Esophagus squamous epithelium (tissue), 5 donors: ENCODE measurements around the gene OVCH1. TPM values are rescaled to one million over a fixed set of nuclear protein-coding genes. Genes with fewer than 3 reads are reported as not detected.

Experiments
- DNase-seq: peaks from one replicate; lab custom pipeline; 2025; lab: John Stamatoyannopoulos, UW
- H3K27ac ChIP-seq, 4 donors: fragments of 200-600 bp; sonication (generic); one replicate each; pipeline ENCODE4 v1.5.1; 2016 to 2019; ENCODE audit warnings: mild to moderate bottlenecking in 1 of 4
- H3K27me3 ChIP-seq, 4 donors: fragments of 200-600 bp; sonication (generic); 1 replicate in 3 of 4; 2 replicates in 1 of 4; pipeline versions ENCODE4 v1.5.1 to v1.6.0; 2017 to 2021; ENCODE audit warnings: antibody characterized with exemption in 1 of 4
- H3K36me3 ChIP-seq, 3 donors: fragments of 200-600 bp; sonication (generic); one replicate each; pipeline ENCODE4 v1.5.1; 2016 to 2019
- H3K4me1 ChIP-seq, 3 donors: fragments of 200-600 bp; sonication (generic); one replicate each; pipeline ENCODE4 v1.5.1; 2017 to 2019
- H3K4me3 ChIP-seq, 4 donors: fragments of 200-600 bp; sonication (generic); 1 replicate in 3 of 4; 2 replicates in 1 of 4; pipeline ENCODE4 v1.5.1; 2016 to 2019; ENCODE audit warnings: mild to moderate bottlenecking in 2 of 4, moderate library complexity in 1 of 4
- H3K9me3 ChIP-seq, 3 donors: fragments of 200-600 bp; sonication (generic); one replicate each; pipeline ENCODE4 v1.5.1; 2016 to 2019
- POLR2A ChIP-seq, 4 donors: fragments of 450-650 bp; IDR thresholded peaks; one replicate each; pipeline ENCODE4 v1.6.1; 2017; ENCODE audit warnings: antibody characterized with exemption in 4 of 4, mild to moderate bottlenecking in 4 of 4, moderate library complexity in 3 of 4
- WGBS, 2 donors: methylation state at CpG; one replicate each; pipeline ENCODE4 v1.1.5; 2018; 5-methylcytosine and 5-hydroxymethylcytosine counted together
- intact Hi-C: fragments of 100-400 bp; cut with DNase I; formaldehyde crosslinking; loops from one replicate; pipeline ENCODE4 v1.15.0; 2022
- total RNA-seq, 4 donors: library from RNA; depleted of rRNA; stranded (reverse); fragments of >200 nt; gene quantifications; one replicate each; pipeline ENCODE4 v1.1.0, GENCODE V29; 2016
- TF ChIP-seq, protein P1 (sequence below), 6 experiments: fragments of 450-650 bp in 4 of 6; fragments of 200-600 bp in 2 of 6; sonication (generic) in 2 of 6; IDR thresholded peaks; one replicate each; pipeline ENCODE4 v1.5.1; 2016 to 2019; ENCODE audit warnings: antibody characterized with exemption in 6 of 6, mild to moderate bottlenecking in 4 of 6, moderate library complexity in 4 of 6
- donor health status: DM: yes; HTN: yes; CAD: no.

OVCH1 gene
- total RNA-seq, 4 donors from 2014 or later, result 0.38 TPM; not detected in 3

DNA sequence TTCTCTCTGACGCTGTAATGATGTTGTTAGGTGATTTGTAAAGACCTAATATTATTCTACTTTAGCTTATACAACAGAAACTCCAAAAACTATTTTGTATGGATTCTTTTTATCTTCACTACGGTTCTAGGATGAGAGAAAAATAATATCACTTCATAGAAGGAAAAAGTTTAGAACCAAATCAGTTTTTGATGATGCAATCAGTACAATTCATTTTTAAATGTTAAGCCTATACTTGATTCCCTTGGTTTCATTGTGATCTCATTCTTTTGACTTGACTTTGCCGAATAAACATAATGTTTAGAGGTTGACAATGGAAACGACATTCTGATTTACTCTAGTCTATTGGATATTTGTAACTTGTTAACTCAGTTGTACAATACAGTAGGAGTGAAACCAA lies 91.9 kb downstream of the OVCH1 start:
- DNase-seq, result no peak
- Histone ChIP-seq H3K4me3 (no peak overlapping the region), H3K9me3 (no peaks in the 10 kb centered on the region), H3K27ac (no peak overlapping the region), H3K4me1 (no peaks in the 10 kb centered on the region), H3K36me3 (no peaks in the 10 kb centered on the region), H3K27me3 (no peaks in the 10 kb centered on the region)
- TF ChIP-seq, protein P1, sequence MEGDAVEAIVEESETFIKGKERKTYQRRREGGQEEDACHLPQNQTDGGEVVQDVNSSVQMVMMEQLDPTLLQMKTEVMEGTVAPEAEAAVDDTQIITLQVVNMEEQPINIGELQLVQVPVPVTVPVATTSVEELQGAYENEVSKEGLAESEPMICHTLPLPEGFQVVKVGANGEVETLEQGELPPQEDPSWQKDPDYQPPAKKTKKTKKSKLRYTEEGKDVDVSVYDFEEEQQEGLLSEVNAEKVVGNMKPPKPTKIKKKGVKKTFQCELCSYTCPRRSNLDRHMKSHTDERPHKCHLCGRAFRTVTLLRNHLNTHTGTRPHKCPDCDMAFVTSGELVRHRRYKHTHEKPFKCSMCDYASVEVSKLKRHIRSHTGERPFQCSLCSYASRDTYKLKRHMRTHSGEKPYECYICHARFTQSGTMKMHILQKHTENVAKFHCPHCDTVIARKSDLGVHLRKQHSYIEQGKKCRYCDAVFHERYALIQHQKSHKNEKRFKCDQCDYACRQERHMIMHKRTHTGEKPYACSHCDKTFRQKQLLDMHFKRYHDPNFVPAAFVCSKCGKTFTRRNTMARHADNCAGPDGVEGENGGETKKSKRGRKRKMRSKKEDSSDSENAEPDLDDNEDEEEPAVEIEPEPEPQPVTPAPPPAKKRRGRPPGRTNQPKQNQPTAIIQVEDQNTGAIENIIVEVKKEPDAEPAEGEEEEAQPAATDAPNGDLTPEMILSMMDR (IDR thresholded peaks at IDR 0.05), result no peak
- TF ChIP-seq POLR2A (IDR thresholded peaks at IDR 0.05), result no peak
- intact Hi-C loops, result no loop called here
- 47% methylated on average over 4 of the region's 4 CpGs for WGBS, 2 donors

DNA sequence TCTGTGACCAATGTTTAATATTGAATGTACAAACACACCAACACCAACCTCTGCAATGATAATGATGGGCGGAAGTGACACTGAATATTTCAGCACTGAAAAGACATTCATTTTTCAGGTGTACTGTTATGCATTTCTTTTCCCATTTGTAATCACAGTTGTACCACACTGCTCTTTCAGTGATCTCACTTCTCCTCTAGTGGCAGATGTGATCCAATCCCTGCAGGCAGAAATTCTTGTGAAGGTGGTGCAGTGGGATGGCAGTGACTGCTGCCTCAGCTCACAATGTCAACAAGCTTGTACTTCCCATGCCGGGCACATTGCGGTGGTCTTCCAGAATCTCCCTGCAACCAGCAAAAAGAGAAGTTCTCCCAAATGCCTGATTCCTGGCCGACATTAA lies 93.5 kb downstream of the OVCH1 start:
- Histone ChIP-seq H3K4me1 (no peaks in the 10 kb centered on the region), H3K9me3 (no peaks in the 10 kb centered on the region), H3K27ac (no peak overlapping the region), H3K4me3 (no peak overlapping the region), H3K36me3 (no peaks in the 10 kb centered on the region), H3K27me3 (no peaks in the 10 kb centered on the region)
- WGBS, 2 donors, result 55 to 85% methylated on average over 1 to 4 of the region's 4 CpGs
- intact Hi-C loops, result no loop called here
- TF ChIP-seq, protein P1 (IDR thresholded peaks at IDR 0.05), result no peak
- TF ChIP-seq POLR2A (IDR thresholded peaks at IDR 0.05), result no peak
- DNase-seq, result no peak

DNA sequence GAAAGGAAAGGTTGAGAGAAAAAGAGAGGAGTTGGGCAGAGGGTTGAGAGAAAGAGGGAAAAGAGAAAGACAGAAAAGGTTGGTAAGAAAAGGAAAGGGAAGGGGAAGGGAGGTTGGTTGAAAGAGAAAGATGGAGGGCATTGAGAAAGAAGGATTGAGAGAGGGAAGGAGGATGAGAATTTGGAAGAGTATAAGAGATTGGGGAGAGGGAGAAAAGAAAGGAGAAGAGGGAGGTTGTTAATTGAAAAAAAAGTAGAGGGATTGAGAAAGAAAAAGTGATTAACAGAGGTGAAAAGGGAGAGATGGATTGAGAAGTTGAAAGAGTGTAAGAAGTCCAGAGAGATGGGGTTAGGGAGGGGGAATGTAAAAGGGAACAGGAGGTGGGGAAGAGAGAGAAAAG lies 95.0 kb downstream of the OVCH1 start:
- intact Hi-C loops, result no loop called here
- Histone ChIP-seq H3K4me1 (no peaks in the 10 kb centered on the region), H3K36me3 (no peaks in the 10 kb centered on the region), H3K4me3 (no peak overlapping the region), H3K27me3 (no peaks in the 10 kb centered on the region), H3K9me3 (no peaks in the 10 kb centered on the region), H3K27ac (no peak overlapping the region)
- no peak for DNase-seq
- TF ChIP-seq POLR2A (IDR thresholded peaks at IDR 0.05), result no peak
- TF ChIP-seq, protein P1 (IDR thresholded peaks at IDR 0.05), result no peak

DNA sequence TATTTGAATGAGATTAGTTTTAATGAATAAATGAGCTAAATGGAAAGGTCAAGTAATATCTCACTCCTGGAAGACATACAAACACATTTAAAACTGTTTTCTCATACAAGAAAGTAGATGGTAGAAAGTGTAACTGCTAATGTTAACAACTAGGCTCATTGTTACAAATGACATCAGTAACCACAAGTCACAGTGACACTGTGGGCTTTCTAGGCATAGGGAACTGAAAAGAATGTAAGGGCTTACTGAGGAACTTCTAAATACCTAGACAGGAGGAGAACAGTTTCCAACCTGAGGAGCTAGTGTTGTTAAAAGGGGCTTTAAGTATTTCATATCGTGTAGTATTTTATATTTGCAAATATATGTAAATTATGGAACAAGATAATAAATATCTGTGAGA lies 99.0 kb downstream of the OVCH1 start:
- TF ChIP-seq POLR2A (IDR thresholded peaks at IDR 0.05), result no peak
- TF ChIP-seq, protein P1 (IDR thresholded peaks at IDR 0.05), result no peak
- Histone ChIP-seq H3K4me3 (no peak overlapping the region), H3K36me3 (no peaks in the 10 kb centered on the region), H3K9me3 (no peaks in the 10 kb centered on the region), H3K27ac (no peak overlapping the region), H3K27me3 (no peaks in the 10 kb centered on the region), H3K4me1 (no peaks in the 10 kb centered on the region)
- DNase-seq, result no peak
- 89 to 90% methylated on average over 1 of the region's 1 CpG for WGBS, 2 donors
- intact Hi-C loops, result no loop called here

DNA sequence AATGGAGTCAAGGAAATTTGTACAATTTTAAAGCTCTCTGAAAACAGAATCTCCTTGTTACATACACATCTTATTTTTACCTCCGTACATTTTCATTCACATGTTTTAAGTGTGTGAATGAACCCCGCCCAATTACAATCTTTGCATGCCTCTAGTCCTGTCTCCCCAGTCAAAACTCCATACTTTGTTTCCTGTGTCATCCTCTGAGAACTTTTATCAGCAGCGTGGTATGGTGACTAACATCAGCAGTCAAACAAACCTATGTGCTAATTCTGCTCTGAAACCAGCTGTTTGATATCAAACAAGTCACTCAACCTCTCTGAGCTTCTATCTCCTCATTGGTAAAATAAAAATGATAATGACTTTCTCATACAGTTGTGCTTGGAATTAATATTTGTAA lies 100.7 kb downstream of the OVCH1 start:
- DNase-seq, result no peak

More for the DNA sequence above, 100.7 kb downstream of the OVCH1 start:
- no peaks in the 10 kb centered on the region for H3K36me3 ChIP-seq
- no peaks in the 10 kb centered on the region for H3K4me1 ChIP-seq
- H3K27me3 ChIP-seq, result no peaks in the 10 kb centered on the region
- TF ChIP-seq, protein P1 (IDR thresholded peaks at IDR 0.05), result no peak
- no peak for TF ChIP-seq POLR2A (IDR thresholded peaks at IDR 0.05)
- intact Hi-C loops, result no loop called here
- WGBS, 2 donors, result 74 to 75% methylated on average over 3 of the region's 3 CpGs
- no peak overlapping the region for H3K27ac ChIP-seq
- H3K9me3 ChIP-seq, result no peaks in the 10 kb centered on the region
- no peak overlapping the region for H3K4me3 ChIP-seq
